HepG2 (cell line): Measurements from ENCODE around the gene ZBTB7B. TPM values are rescaled to one million over a fixed set of nuclear protein-coding genes. Genes with fewer than 3 reads are reported as not detected.

ENCODE experiments used
- ATAC-seq: fragments of 200-7000 bp; cut with Tn5 transposase; 3 replicates; pipeline ENCODE4 v1.9.1; 2020; ENCODE audit warnings: mild to moderate bottlenecking, moderate library complexity
- BruUV-seq: library from RNA; stranded (reverse); fragments of 400-500 nt; replicated peaks from 2 replicates; lab custom pipeline; 2021; lab: Mats Ljungman, UMichigan
- CTCF ChIA-PET: fragments of 300-600 bp; formaldehyde crosslinking; extraction: SDS; loops from one replicate; lab custom pipeline; 2021; ENCODE audit warnings: low total read pairs, inconsistent platforms, low intra/inter-chr PET ratio; lab: Yijun Ruan, JAX
- POLR2A ChIA-PET: fragments of 350-600 bp; sonication (Branson Sonifier 250); formaldehyde crosslinking; loops from one replicate; lab custom pipeline; 2020; ENCODE audit warnings: antibody characterized with exemption, inconsistent platforms; lab: Yijun Ruan, JAX
- DNase-seq: peaks from one replicate; pipeline ENCODE4 v3.0.0-alpha.2; 2015; ENCODE audit warnings: low spot score
- FAIRE-seq: peaks from 3 replicates; lab custom pipeline; 2011; peaks lifted over from hg19 to GRCh38; lab: Jason Lieb, UNC
- H2AFZ ChIP-seq: one replicate; pipeline ENCODE4 v1.6.1; 2011; ENCODE audit warnings: low read length, inconsistent platforms
- H3K27ac ChIP-seq: fragments of 300-600 bp; 3 replicates; pipeline ENCODE4 v1.8.0; 2011; ENCODE audit warnings: mixed run types, mild to moderate bottlenecking, mixed read lengths, low read length, inconsistent platforms; ENCODE audit not compliant: insufficient read depth; ENCODE audit errors: extremely low read length
- H3K27me3 ChIP-seq, 2 experiments: fragments of 200-600 bp in 1 of 2; 2 replicates in 1 of 2; 3 replicates in 1 of 2; pipeline versions ENCODE4 v1.6.0 to v1.8.0; 2011; ENCODE audit warnings: low read length in 2 of 2, mild to moderate bottlenecking in 2 of 2, moderate library complexity in 2 of 2, inconsistent platforms in 1 of 2; ENCODE audit not compliant: insufficient read depth in 2 of 2, control insufficient read depth in 1 of 2
- H3K36me3 ChIP-seq, 2 experiments: fragments of 200-600 bp in 1 of 2; replicated peaks in 1 of 2; 2 replicates in 1 of 2; 3 replicates in 1 of 2; pipeline versions ENCODE4 v1.5.1 to v1.8.0; 2011; ENCODE audit warnings: low read length in 2 of 2, inconsistent platforms in 1 of 2; ENCODE audit not compliant: insufficient read depth in 2 of 2, control insufficient read depth in 1 of 2
- H3K4me1 ChIP-seq: 2 replicates; pipeline ENCODE4 v1.5.1; 2012; ENCODE audit warnings: low read length, inconsistent platforms; ENCODE audit not compliant: insufficient read depth
- H3K4me2 ChIP-seq: 2 replicates; pipeline ENCODE4 v1.6.0; 2011; ENCODE audit warnings: low read depth, low read length, inconsistent platforms
- H3K4me3 ChIP-seq, 3 experiments: fragments of 200-600 bp in 1 of 3; sonication (generic), shearing (Covaris generic) in 1 of 3; replicated peaks in 1 of 3; 2 replicates each; pipeline ENCODE4 v1.5.1; 2011 to 2016; ENCODE audit warnings: low read length in 3 of 3, inconsistent platforms in 2 of 3, low read depth in 2 of 3, mild to moderate bottlenecking in 2 of 3, control low read depth in 1 of 3, mixed read lengths in 1 of 3; ENCODE audit not compliant: insufficient read depth in 1 of 3
- H3K79me2 ChIP-seq: one replicate; pipeline ENCODE4 v1.6.1; 2011; ENCODE audit warnings: low read length, inconsistent platforms; ENCODE audit not compliant: insufficient read depth
- H3K9ac ChIP-seq: 2 replicates; pipeline ENCODE4 v1.6.0; 2011; ENCODE audit warnings: mild to moderate bottlenecking, low read depth, low read length, inconsistent platforms; ENCODE audit not compliant: insufficient read depth
- H3K9me3 ChIP-seq: 2 replicates; pipeline ENCODE4 v1.5.1; 2012; ENCODE audit warnings: mild to moderate bottlenecking, low read length
- H4K20me1 ChIP-seq: 2 replicates; pipeline ENCODE4 v1.6.0; 2011; ENCODE audit warnings: inconsistent platforms, mild to moderate bottlenecking, low read length, moderate library complexity; ENCODE audit not compliant: insufficient read depth
- AGO2 ChIP-seq: fragments of 200-400 bp; formaldehyde crosslinking; optimal IDR thresholded peaks from 2 replicates; pipeline ENCODE3; 2017; ENCODE audit warnings: mild to moderate bottlenecking, low read depth, low read length, moderate library complexity
- CERS6 ChIP-seq: sonication (generic); formaldehyde crosslinking; IDR thresholded peaks from 2 replicates; pipeline ENCODE4 v1.5.0; 2020; ENCODE audit warnings: missing genetic modification reagents
- HNRNPL ChIP-seq: fragments of 200-400 bp; formaldehyde crosslinking; IDR thresholded peaks from 2 replicates; pipeline ENCODE4 v1.6.1; 2017; ENCODE audit warnings: mild to moderate bottlenecking, low read depth, low read length
- NR0B2 ChIP-seq: sonication (generic); formaldehyde crosslinking; IDR thresholded peaks from 2 replicates; pipeline ENCODE4 v1.4.0; 2020; ENCODE audit warnings: mild to moderate bottlenecking, missing genetic modification reagents
- RAD21 ChIP-seq: fragments of 450-650 bp; formaldehyde crosslinking; IDR thresholded peaks from 2 replicates; pipeline ENCODE4 v1.5.0; 2020; ENCODE audit warnings: mild to moderate bottlenecking
- SMC3 ChIP-seq: IDR thresholded peaks from 2 replicates; pipeline ENCODE4 v1.6.1; 2011; ENCODE audit warnings: low read length, improper control_type of control experiment
- STAG1 ChIP-seq: sonication (generic); formaldehyde crosslinking; IDR thresholded peaks from 2 replicates; pipeline ENCODE4 v1.4.0; 2020; ENCODE audit warnings: missing genetic modification reagents
- ZBTB33 ChIP-seq: sonication (generic); formaldehyde crosslinking; IDR thresholded peaks from 2 replicates; pipeline ENCODE4 v1.4.0; 2020; ENCODE audit warnings: missing genetic modification reagents
- ZHX1 ChIP-seq: sonication (generic); formaldehyde crosslinking; IDR thresholded peaks from 2 replicates; pipeline ENCODE4 v1.8.1; 2022; ENCODE audit warnings: low read depth, mild to moderate bottlenecking, missing genetic modification reagents
- ZNF232 ChIP-seq: sonication (generic); formaldehyde crosslinking; IDR thresholded peaks from 2 replicates; pipeline ENCODE4 v1.4.0; 2020; ENCODE audit warnings: missing genetic modification reagents, borderline replicate concordance
- WGBS: methylation state at CpG from one replicate; pipeline ENCODE4 v1.1.6; 2017; ENCODE audit warnings: low lambda C conversion rate; 5-methylcytosine and 5-hydroxymethylcytosine counted together
- in situ Hi-C: cut with HindIII; loops from 2 replicates; pipeline ENCODE4 v1.10.0; 2017; ENCODE audit warnings: low pct_unique_long_range_greater_than_20kb; ENCODE audit not compliant: extremely low pct_ligation_motif_present
- intact Hi-C: fragments of 100-400 bp; cut with micrococcal nuclease; formaldehyde crosslinking; loops from one replicate; pipeline ENCODE4 v1.10.0; 2022; ENCODE audit not compliant: unreplicated experiment
- polyA plus RNA-seq, 8 experiments: library from polyadenylated mRNA; depleted of rRNA in 3 of 8; stranded (reverse) in 7 of 8; unstranded in 1 of 8; fragments of >200 nt; fragmentation: Illumina TruSeq in 4 of 8; extraction: Trizol in 4 of 8; gene quantifications; 2 replicates each; pipeline versions ENCODE4 v1.2.1 to v1.2.3, GENCODE V29; 2011 to 2016; ENCODE audit warnings: low read depth in 4 of 8, missing spikeins in 1 of 8, mixed read lengths in 1 of 8; ENCODE audit not compliant: insufficient read depth in 1 of 8
- total RNA-seq, 5 experiments: library from RNA; depleted of rRNA; stranded (reverse); fragments of >200 nt; fragmentation: Illumina TruSeq; extraction: Trizol; gene quantifications; 2 replicates each; pipeline ENCODE4 v1.2.3, GENCODE V29; 2016; ENCODE audit warnings: low read depth in 1 of 5
- TF ChIP-seq, protein P1 (sequence below): sonication (generic); formaldehyde crosslinking; IDR thresholded peaks from 2 replicates; pipeline ENCODE4 v1.5.0; 2020; ENCODE audit warnings: mild to moderate bottlenecking, missing genetic modification reagents, moderate library complexity

The ZBTB7B gene
- total and polyA plus RNA-seq, 2 of the 13 experiments (the other 11 are each of a cell fraction or from before 2014, with no cell fraction given) = 15.5 to 17.5 TPM

DNA sequence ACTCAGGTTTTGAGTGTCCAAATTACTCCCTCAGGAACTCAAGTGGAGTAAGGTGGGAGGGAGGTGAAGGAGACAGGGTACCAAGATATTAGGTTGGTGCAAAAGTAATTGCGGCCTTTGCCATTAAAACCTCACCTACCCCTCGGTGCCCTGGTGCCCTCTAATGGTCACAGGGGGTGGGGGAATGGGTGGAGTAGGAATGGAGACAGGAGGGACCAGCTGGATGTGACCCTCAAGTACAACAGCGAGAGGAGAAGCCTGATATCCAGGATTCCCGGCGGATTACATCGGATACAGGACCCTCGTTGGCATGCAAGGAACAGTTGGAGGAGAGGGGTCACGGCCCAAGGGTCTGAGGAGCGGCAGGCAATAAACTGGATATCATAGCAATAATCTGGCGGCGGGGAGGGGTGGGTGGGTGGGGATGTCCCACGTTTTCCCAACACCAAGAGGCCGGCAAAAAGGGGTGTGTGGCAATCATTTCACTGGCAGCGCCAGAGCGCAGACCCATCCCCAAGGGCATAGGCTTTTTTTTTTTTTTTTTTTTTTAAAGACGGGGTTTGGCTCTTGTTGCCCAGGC lies 4.3 kb upstream of the ZBTB7B start (continued):
- no peak for TF ChIP-seq CERS6 (CRISPR knock-in tag)
- TF ChIP-seq, protein P1, sequence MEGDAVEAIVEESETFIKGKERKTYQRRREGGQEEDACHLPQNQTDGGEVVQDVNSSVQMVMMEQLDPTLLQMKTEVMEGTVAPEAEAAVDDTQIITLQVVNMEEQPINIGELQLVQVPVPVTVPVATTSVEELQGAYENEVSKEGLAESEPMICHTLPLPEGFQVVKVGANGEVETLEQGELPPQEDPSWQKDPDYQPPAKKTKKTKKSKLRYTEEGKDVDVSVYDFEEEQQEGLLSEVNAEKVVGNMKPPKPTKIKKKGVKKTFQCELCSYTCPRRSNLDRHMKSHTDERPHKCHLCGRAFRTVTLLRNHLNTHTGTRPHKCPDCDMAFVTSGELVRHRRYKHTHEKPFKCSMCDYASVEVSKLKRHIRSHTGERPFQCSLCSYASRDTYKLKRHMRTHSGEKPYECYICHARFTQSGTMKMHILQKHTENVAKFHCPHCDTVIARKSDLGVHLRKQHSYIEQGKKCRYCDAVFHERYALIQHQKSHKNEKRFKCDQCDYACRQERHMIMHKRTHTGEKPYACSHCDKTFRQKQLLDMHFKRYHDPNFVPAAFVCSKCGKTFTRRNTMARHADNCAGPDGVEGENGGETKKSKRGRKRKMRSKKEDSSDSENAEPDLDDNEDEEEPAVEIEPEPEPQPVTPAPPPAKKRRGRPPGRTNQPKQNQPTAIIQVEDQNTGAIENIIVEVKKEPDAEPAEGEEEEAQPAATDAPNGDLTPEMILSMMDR (CRISPR knock-in tag) = peak; percentile 39
- TF ChIP-seq, all 625 proteins: peak for 2

DNA sequence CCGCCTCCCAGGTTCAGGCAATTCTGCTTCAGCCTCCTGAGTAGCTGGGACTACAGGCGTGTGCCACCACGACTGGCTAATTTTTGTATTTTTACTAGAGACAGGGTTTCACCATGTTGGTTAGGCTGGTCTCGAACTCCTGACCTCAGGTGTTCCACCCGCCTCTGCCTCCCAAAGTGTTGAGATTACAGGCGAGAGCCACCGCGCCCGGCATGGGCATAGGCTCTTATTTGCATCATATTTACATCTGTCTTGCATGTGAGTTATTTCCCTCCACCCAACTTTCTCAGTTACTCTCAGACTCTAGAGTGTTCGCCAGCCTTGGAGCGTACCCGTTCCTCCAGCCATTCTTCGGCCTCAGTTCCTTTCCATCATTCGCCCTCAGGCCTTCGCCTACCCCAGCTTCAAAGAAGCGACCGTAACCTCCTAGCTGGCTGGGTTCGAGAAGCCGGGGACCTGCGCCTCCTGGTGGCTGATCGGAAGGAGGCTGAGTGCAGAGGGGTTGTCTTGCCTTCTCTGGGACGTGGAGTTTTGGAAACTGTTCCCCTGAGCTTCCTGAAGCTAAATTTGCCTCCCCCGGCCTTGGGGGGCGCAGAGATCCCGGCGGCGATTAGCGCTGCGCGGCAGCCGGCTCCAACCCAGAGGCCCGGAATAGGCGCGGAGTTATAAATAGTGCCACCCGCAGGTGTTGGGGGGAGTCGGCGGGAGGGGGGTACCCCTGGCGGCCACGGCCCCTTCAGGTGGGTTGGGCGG lies 3.6 kb upstream of the ZBTB7B start:
- intact Hi-C loops (loop anchor here (5.0 kb wide), 1 partner anchor 63 kb away; the partner anchor contains the start of gene EFNA4), in situ Hi-C loops (loop anchor here (5.0 kb wide), 1 partner anchor 37 kb away; the partner anchor contains the start of gene PYGO2)
- Histone ChIP-seq H3K4me2 (no peak overlapping the region), H3K9me3 (no peaks in the 10 kb centered on the region), H3K27ac (peak overlapping the region; percentile 97), H4K20me1 (no peaks in the 10 kb centered on the region), H3K27me3 (no peaks in the 10 kb centered on the region; a peak in 1 of 5 replicates), H3K9ac (0 out of 2 replicates have a peak overlapping the region, but pooled peaks have one; percentile 4), H2AFZ (no peak overlapping the region), H3K36me3 (no peaks in the 10 kb centered on the region), H3K79me2 (peaks cover 11% of the 10 kb centered on the region), H3K4me1 (peaks cover 18% of the 10 kb centered on the region), H3K4me3 (peak overlapping the region in 1 of 3 experiments; percentile 84; a peak in 1 of 6 replicates)
- FAIRE-seq = no peak
- 82% methylated on average over 39 of the region's 40 CpGs for WGBS
- no peak for ATAC-seq
- ChIA-PET CTCF (interaction anchor here (2.8 to 6.8 kb wide), 2 partner anchors 18 to 92 kb away, joined by 11 to 54 read pairs; no protein-coding TSS in a partner anchor), POLR2A (interaction anchor here (0.8 to 6.7 kb wide), 5 partner anchors 16 to 67 kb away, joined by 3 to 86 read pairs (median 8); partner anchors contain the start of genes FLAD1 and PBXIP1)
- no TSS peak for BruUV-seq
- no peak for DNase-seq
- peak; percentile 53; the same call in 1 of the 2 replicates for TF ChIP-seq RAD21 (CRISPR knock-in tag)
- no peak for TF ChIP-seq ZNF232
- TF ChIP-seq STAG1 (CRISPR knock-in tag) = peak; percentile 44
- 0 out of 2 replicates have a peak, but pooled peaks have one; percentile 45 for TF ChIP-seq ZHX1
- TF ChIP-seq AGO2 = peak; percentile 54
- TF ChIP-seq ZBTB33 (CRISPR knock-in tag) = peak; percentile 79
- 0 out of 2 replicates have a peak, but pooled peaks have one; percentile 32 for TF ChIP-seq HNRNPL
- TF ChIP-seq SMC3 = 0 out of 2 replicates have a peak, but pooled peaks have one; percentile 12
- no peak for TF ChIP-seq NR0B2 (CRISPR knock-in tag)
